SH-SY5Y (cell line): ENCODE results near the gene SGCD.

Experiments used
- GATA2 ChIP-seq: IDR thresholded peaks from 2 replicates; pipeline ENCODE4 v1.6.1; 2011; ENCODE audit warnings: mild to moderate bottlenecking, low read depth, low read length
- GATA3 ChIP-seq: IDR thresholded peaks from 2 replicates; pipeline ENCODE4 v1.6.1; 2011; ENCODE audit warnings: low read depth, mild to moderate bottlenecking, low read length, moderate library complexity

DNA sequence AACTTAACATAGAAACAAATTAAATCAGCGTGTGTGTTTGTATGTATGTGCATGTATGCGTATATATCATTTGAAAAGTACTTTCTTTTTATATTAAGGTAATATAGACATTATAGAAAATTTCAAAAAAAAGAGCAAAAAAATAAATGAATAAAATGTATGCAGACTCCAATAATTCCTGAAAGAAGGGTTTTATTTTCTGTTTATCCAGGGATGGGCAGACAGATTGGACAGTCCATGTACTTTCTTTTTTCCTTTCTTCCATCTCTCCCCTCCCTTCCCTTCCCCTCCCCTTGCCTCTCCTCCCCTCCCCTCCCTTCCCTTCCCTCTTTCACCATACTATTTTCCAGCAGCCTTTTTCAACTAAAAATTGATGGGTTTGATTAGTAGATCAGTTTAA, 123.8 kb downstream of the SGCD start:
- TF ChIP-seq GATA2 = no peak
- no peak for TF ChIP-seq GATA3
